Right lobe of liver (tissue), 6 donors: ENCODE data around the gene GZMA. TPM values are rescaled to one million over a fixed set of nuclear protein-coding genes. Genes with fewer than 3 reads are reported as not detected.

Source experiments
- ATAC-seq, 4 donors: fragments of 200-7000 bp; cut with Tn5 transposase; one replicate each; pipeline ENCODE4 v1.9.1; 2020; ENCODE audit warnings: mild to moderate bottlenecking in 4 of 4, moderate library complexity in 4 of 4
- DNase-seq, 3 donors: peaks; one replicate each; pipeline ENCODE4 v3.0.0-alpha.2; 2020
- H3K27ac ChIP-seq, 3 donors: fragments of 200-600 bp; one replicate each; pipeline ENCODE4 v1.8.0; 2022
- H3K27me3 ChIP-seq, 2 donors: fragments of 200-600 bp; one replicate each; pipeline ENCODE4 v1.8.0; 2022
- H3K36me3 ChIP-seq, 4 donors: fragments of 200-600 bp; sonication (generic) in 1 of 4; one replicate each; pipeline versions ENCODE4 v1.5.1 to v1.8.0; 2017 to 2022; ENCODE audit warnings: control low read depth in 1 of 4
- H3K4me1 ChIP-seq, 4 donors: fragments of 200-600 bp; sonication (generic) in 1 of 4; one replicate each; pipeline versions ENCODE4 v1.5.1 to v1.8.0; 2017 to 2022; ENCODE audit warnings: control low read depth in 1 of 4
- H3K4me3 ChIP-seq, 3 donors: fragments of 200-600 bp; one replicate each; pipeline ENCODE4 v1.8.0; 2022
- H3K9me3 ChIP-seq, 4 donors: fragments of 200-600 bp; sonication (generic) in 1 of 4; one replicate each; pipeline versions ENCODE4 v1.5.1 to v1.8.0; 2017 to 2022; ENCODE audit warnings: control low read depth in 1 of 4
- CTCF ChIP-seq, 4 donors: fragments of 200-600 bp in 3 of 4; fragments of 450-650 bp in 1 of 4; IDR thresholded peaks; one replicate each; pipeline versions ENCODE4 v1.5.1 to v1.8.0; 2016 to 2022; ENCODE audit warnings: antibody characterized with exemption in 4 of 4, mild to moderate bottlenecking in 2 of 4
- POLR2A ChIP-seq: fragments of 450-650 bp; IDR thresholded peaks from one replicate; pipeline ENCODE4 v1.6.1; 2017; ENCODE audit warnings: antibody characterized with exemption, mild to moderate bottlenecking
- WGBS: methylation state at CpG from one replicate; pipeline ENCODE4 v1.1.6; 2018; ENCODE audit warnings: low coverage, low lambda C conversion rate; ENCODE audit not compliant: insufficient coverage; ENCODE audit errors: missing lambda C conversion rate; 5-methylcytosine and 5-hydroxymethylcytosine counted together
- intact Hi-C, 2 donors: fragments of 100-400 bp; cut with DNase I; formaldehyde crosslinking; loops; one replicate each; pipeline versions ENCODE4 v1.11.2 to v1.14.1; 2022
- long read RNA-seq: library from polyadenylated mRNA; unstranded; transcript quantifications from one replicate; pipeline ENCODE4 v2.0.0, GENCODE V29; 2019
- total RNA-seq, 6 experiments: library from RNA; depleted of rRNA in 2 of 6; stranded (reverse); fragments of >200 nt in 2 of 6; fragmentation: NEBNext Ultra II Directional in 3 of 6; extraction: Animal tissue kit (Norgen Biotek cat#: 25700) in 3 of 6; gene quantifications; one replicate each; pipeline versions ENCODE4 v1.1.0 to v1.2.4, GENCODE V29; 2016 to 2023
- donor health status: DM: no; HTN: yes; CAD: no.
- donor health status: DM: no; HTN: no; CAD: no.
- donor health status: DM: no; HTN: no; CAD: no.
- donor health status: DM: no; HTN: yes; CAD: no.
- donor health status: DM: no; HTN: yes; CAD: no.

Gene GZMA
- 1 to 10 TPM in 4 of 6 experiments, under 1 TPM in 2; 0.53 to 2.9 (median 1.8) TPM for total RNA-seq
- long read RNA-seq, partial matches to known transcripts: 1 of 1 reads
- long read RNA-seq, other reads (novel, unspliced or antisense): 0 of 1 reads

DNA sequence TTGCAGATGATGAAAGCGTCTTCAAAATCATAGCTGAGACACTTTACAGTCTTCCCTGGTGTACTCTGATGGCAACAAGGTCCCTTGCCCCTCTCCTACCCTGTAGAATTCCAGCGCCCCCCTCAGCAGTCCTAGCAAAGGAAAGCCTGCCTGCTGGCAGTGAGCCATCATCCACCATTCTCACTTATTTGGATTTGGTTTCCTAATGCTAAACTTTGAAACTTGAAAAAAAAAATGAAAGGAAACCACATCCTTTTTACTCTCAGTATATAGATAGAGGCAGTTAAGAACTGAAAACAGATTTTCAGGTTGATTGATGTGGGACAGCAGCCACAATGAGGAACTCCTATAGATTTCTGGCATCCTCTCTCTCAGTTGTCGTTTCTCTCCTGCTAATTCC lies at the start of gene GZMA:
Gene GZMA (plus strand): TSS at position 299 of the 400 bp plus-strand sequence. CDS start 37 bp downstream, at position 336.
- Histone ChIP-seq H3K27me3 (no peaks in the 10 kb centered on the region), H3K4me3 (peak within 1 kb of the TSS in 1 of 3 donors; percentile 1), H3K4me1 (no peaks in the 10 kb centered on the region), H3K36me3 (no peaks in the 10 kb centered on the region), H3K27ac (no peak within 1 kb of the TSS), H3K9me3 (no peaks in the 10 kb centered on the region)
- DNase-seq: no peak
- no peak for TF ChIP-seq CTCF (IDR thresholded peaks at IDR 0.05)
- no peak for TF ChIP-seq POLR2A
- intact Hi-C loops: no loop called here
- no peak for ATAC-seq
- 40% methylated on average over 3 of the region's 3 CpGs for WGBS

- Histone ChIP-seq H3K27ac (no peak overlapping the region), H3K36me3 (no peaks in the 10 kb centered on the region), H3K27me3 (no peaks in the 10 kb centered on the region), H3K9me3 (no peaks in the 10 kb centered on the region), H3K4me1 (no peaks in the 10 kb centered on the region), H3K4me3 (no peak overlapping the region)
- ATAC-seq (no peak), DNase-seq (no peak)
- TF ChIP-seq CTCF (IDR thresholded peaks at IDR 0.05) (no peak), POLR2A (no peak)
- intact Hi-C loops: no loop called here
- WGBS: 42% methylated on average over 2 of the region's 2 CpGs
Observed at GRCh38 chr5:55055183-55055582, 47.3 kb upstream of the GZMA start.

DNA sequence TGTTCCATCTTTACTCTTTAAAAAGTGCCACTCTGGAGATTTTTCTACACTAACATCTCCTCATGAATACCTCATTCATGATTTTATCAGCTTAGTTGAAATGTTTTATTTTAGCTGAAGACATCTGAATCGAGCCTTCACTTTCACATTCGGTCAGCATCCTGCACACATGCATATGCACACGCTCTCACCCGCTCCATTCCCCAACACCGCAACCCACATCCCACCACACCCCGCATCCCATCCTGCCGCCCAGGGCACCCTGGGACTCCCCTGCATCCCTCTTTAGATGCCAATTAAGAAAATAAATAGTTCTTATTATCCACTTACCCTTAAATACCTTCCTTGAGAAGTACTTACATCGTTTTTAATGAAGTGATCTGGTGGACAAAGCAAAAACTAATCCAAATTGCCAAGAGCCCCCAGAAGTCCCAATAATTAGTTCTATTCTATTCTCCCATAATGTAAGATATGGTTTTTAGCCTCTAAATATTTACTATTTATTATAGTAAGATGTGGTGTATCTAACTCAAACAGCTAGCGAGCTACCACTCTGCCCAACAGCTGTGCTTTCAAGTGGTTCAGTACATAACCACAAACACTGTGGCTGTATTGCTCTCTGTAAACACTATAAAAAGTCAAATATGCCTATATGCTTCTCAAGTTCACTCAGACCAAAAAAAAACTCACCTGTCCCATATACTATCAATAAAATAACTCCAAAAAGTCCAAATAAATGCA lies 40.2 kb upstream of the GZMA start:
- Histone ChIP-seq H3K4me1 (no peaks in the 10 kb centered on the region), H3K27ac (no peak overlapping the region), H3K4me3 (no peak overlapping the region), H3K27me3 (no peaks in the 10 kb centered on the region), H3K9me3 (no peaks in the 10 kb centered on the region), H3K36me3 (no peaks in the 10 kb centered on the region)
- TF ChIP-seq POLR2A (no peak), CTCF (IDR thresholded peaks at IDR 0.05) (no peak)
- intact Hi-C loops: no loop called here
- DNase-seq (no peak), ATAC-seq (peak in 3 of 4 donors; percentile 46 to 54 (median 49))
- 61% methylated on average over 9 of the region's 9 CpGs for WGBS

DNA sequence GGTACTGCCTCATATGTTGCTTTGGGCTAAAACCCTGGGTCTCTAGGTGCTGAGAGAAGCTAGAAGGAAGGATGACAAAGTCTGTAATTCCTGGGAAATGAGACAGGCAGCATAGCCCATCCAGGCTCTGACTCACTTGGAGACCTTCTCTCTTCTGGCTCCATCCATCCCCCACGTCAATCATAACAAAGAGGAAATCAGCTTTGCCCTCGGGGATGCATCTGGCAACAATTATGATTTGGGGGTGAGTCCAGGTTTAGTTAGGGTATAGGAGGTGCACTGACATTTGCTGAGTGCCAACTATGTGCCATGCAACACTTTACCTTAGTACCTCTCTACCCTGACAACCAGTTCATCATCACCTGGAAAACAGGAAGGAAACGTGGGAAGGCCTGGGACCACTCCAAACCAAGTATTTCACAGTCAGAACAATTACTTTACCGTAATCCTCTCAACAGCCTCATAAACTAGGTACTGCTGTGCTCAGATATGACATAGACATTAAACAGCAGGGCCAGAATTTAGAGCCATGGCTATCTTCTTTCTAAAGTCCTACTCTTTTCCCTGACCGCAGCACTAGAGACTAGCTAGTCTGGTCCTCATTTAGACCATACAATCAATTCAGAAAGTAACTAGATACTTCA lies 39.1 kb upstream of the GZMA start:
- ATAC-seq (no peak), DNase-seq (no peak)
- TF ChIP-seq CTCF (IDR thresholded peaks at IDR 0.05): no peak
- Histone ChIP-seq H3K27me3 (no peaks in the 10 kb centered on the region), H3K36me3 (no peaks in the 10 kb centered on the region), H3K27ac (no peak overlapping the region), H3K4me1 (no peaks in the 10 kb centered on the region), H3K9me3 (no peaks in the 10 kb centered on the region), H3K4me3 (no peak overlapping the region)
- intact Hi-C loops: no loop called here
- WGBS: 64% methylated on average over 5 of the region's 5 CpGs
